HG02885 (cell line): ENCODE measurements around the gene RNASE8.
"Not testable (repeated sequence)": the region's sequence is repeated elsewhere in the genome, so short reads cannot be mapped to it uniquely, and the experiment has no call there.

Experiments
- ATAC-seq: cut with Tn5 transposase; IDR thresholded peaks from one replicate; pipeline ENCODE4 v1.9.1; 2021; ENCODE audit warnings: mild to moderate bottlenecking; ENCODE audit not compliant: unreplicated experiment, poor library complexity

The RNASE8 gene

DNA sequence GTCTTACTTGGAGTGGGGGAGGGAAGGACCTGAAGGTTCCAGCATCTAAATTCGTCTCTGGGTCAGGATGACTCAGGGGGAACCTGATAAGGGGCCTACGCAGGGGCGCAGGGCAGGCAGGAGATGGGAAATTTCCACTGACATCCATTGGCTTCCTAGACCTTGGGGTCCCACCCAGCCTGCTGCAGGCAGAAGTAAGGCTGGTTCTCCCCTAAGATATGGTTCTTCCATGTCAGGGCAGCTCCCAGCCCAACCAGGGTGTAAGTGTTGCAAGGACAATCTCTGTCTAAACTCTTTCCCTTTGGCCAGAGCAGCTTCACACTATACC is 30.7 kb upstream of the RNASE8 start:
- ATAC-seq = no peak

DNA sequence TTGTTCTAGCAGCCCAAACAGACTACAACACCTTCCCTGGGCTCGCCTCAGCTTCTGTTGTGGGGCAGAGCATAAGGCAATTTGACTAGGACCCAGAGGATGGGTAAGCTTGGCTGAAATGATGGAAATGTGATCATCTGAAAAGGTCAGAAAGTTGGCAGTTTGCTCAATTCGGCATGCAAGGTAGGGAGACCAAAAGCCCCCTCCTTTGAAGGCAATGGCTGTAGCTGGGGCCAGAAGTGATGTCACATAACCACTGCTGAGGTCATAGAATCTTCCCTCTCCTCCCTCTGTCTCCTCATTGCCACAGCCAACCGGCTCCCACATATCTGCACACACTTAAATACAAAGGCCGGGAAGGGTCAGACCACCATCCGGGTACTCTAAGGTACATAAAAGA is 27.7 kb upstream of the RNASE8 start, which contains the start of gene TPPP2:
TSS of gene TPPP2 (plus strand) at position 301 of the 400 bp plus-strand sequence. CDS start 365 bp downstream, outside the sequence.
- no peak for ATAC-seq

DNA sequence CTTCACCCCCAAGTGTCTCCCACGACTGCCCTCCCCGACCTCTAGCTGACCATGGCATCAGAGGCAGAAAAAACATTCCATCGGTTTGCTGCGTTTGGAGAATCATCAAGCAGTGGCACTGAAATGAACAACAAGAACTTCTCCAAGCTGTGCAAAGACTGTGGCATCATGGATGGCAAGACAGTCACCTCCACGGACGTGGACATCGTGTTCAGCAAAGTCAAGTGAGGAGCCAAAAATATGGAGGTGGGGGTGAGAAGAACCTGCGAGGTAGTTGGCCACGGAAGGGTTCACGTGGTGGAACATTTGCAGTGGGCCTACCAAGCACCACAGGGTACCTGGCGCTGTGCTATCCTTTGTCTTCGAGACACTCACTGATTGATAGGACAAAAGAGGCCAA is 27.1 kb upstream of the RNASE8 start:
- no peak for ATAC-seq

DNA sequence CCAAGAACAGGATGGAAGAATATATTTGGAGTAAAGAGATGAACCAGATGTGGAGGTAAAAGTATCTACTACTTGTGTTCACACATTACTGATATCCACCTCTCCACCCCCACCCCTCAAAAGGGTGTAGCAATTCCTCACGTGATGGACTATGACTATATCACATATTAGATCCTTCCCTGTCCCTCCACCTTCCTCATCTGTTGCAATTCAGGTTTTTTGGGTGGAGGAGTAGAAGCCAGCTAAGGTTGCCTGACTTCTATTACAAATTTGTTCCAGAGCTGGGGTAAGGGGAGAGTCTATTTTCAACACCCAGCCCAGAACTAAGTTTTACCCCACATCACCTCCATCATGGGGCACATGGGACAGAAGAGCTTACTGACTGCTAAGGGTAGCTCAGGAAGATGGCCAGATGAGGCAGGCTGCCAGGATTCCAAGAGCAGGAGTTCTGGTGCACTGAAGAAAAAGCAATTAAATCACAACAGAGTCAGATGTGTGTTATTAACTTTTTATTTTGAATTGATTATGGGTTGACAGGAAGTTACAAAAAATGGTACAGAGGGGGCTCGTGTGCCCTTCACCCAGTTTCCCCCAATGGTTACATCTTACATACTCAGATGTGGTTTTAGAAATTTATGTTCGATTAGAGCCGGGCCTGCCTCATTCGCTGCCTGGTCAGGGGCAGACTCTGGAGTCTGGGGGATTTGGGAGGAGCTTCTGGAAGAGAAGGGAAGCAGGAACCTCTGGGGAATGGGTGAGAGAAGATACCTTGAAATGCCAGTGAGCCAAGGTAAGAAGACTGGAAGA is 25.1 kb upstream of the RNASE8 start:
- ATAC-seq = no peak

DNA sequence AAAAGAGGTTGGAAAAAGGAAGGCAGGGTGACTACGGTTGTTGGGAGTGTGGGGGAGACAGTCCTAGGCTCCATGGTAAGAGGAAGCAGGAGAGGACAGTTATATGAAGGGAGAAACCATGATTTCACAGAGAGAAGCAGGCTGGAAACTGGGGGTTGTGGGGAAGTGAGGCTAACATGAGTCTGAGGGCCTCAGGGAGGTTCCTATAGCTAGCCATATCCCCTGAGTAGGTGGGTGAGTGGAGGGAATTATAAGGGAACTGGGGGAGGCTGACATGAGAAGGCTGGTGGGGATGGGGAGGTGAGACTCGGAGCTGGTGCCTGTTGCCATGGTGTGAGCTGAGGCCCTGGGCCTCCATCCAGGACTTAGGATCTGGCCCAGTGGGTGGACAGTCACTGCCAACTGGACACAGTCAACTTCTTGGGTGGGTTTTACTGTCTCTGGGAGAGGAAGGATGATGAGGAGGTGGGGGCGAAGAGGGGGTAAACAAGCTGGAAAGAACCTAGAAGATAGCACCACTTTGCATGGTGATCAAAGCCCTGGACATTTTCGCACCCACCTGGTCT is 24.4 kb upstream of the RNASE8 start:
- no peak for ATAC-seq

DNA sequence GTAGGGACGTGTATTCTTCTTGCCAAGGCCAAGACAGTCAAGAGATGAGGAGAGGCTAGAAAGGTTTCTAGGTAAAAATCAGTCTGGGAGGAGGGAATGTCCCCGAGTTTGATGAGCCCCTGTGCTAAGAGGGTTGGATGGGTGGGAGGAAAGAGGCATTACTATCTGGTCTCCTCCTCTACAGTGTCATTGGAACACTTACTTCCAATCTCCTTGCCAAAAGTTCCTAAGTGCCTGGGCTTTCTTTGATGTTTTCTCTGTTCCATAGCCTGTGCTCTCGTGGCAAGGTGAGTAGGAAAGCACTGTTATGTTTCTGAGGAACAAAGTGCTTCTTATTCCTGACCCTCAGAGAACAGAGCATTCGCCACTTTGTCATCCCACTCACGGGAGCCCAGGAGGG is 22.9 kb upstream of the RNASE8 start, which contains the start of gene RNASE13:
TSS of gene RNASE13 (minus strand) at position 101 of the 400 bp plus-strand sequence. CDS start 519 bp downstream, outside the sequence.
- ATAC-seq = no peak

DNA sequence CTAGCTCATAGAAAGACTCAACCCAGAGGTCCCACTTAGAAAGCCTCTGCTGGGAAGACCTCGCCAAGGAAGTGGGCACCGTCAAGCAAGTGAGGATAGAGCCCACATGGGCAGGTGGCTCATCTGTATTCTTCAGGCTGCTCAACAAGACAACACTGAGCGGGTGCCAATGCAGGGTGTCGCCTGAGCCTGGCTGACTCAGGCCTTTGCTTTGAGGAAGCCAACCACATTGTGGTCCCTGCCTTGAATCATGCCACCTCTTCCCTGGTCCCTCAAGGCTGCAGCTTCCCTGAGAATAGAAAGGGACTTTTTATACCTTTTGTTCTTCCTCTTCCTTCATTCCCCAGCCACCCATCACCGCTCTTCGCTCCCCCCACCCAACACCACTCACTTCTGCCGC is 20.9 kb upstream of the RNASE8 start:
- ATAC-seq = no peak

DNA sequence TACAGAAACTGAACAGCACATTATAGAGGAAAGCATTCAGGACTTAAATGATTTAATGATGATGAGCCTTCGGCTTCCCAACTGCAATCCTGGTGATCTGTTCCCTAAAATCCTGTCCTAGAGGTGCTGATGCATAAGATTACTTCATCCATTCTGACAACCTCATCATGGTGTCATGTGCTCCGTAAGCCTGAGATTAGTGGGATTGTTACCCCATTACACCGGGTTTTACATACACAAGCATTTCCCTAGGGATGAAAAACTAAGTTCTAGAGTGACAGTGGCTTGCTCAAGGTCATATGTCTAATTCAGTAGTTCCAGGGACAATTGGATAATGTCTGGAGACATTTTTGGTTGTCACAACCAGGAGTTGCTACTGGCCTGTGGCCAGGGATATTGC is 20.5 kb upstream of the RNASE8 start:
- ATAC-seq = no peak

DNA sequence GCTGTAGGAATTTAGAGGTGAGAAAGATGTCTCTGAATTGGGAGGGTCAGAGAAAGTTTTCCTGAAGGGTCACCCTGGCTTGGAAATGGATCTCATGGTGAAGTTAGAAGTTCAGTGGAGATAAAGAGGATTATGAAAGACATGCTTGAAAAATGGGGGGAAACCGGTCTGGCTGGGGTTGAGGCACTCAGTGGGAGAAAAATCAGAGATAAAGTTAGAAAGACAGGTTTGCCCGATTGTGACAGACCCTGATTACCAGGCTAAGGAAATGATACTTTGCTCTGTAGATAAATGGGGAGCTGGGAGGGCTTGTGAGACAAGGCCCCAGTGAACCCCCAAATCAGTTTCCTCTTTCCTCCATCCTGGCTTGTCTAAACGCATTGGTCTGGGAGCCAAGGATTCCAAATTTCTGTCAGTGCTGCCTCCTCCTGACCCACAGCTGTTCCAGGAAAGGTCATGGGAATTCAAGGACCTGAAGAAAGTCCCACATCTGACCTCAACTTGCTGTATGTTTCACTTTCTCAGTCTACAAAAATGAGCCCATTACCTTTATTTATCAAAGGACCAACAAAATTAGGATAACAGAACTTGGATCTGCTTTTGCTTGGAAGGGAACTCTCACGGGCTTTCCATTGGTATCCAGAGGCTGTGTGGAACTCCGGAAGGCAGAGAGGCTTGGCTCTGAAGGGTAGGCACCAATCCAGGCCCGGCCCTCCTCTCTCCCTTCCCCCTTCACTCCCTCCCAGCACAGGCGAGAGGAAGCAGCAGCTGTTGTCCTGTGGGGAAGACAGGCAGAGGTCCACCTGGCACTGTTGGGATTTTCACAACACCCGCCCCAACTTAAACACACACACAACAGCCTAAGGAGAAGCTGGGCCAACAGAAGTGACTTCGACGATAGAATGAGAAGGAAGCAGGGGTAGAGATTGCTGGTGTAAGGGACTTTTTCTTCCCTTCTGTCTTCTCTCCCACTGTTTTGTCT is 18.9 kb upstream of the RNASE8 start:
- no peak for ATAC-seq

DNA sequence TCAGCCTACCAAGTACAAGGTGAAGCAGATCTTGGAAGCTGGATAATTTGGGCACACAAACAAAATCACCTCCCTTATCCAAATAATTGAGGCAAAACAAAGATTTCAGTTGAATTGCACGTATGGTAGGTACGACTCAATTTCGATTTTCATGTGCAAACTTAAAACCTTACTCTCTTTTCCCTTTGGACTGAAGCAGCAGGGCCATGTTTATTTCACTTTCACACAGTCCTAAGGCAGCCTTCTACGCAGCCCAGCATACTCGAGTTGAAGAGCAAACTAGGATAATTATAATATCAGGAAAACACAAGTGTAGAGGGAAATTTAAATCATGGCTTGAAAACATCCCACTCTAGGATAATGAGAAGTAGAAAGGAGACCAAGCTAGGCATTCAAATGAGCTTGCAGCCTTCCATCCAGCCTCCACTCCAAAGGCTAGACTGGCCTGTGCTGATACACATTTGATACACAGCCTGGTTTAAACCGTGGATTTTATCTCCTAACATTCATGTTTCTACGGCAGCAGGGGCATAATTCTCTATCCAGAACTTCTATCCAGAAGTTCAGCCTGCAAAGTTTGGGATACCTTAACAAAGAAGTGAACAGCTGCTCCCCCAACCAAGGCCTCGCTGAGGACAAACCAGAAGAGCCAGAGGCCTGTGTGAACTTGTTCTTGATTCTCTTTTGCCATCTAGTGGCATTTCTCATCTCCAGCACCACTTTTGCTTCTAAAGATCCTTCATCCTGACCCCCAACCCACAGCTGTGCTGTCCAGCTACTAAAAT is 17.8 kb upstream of the RNASE8 start:
- peak; percentile 59 for ATAC-seq

DNA sequence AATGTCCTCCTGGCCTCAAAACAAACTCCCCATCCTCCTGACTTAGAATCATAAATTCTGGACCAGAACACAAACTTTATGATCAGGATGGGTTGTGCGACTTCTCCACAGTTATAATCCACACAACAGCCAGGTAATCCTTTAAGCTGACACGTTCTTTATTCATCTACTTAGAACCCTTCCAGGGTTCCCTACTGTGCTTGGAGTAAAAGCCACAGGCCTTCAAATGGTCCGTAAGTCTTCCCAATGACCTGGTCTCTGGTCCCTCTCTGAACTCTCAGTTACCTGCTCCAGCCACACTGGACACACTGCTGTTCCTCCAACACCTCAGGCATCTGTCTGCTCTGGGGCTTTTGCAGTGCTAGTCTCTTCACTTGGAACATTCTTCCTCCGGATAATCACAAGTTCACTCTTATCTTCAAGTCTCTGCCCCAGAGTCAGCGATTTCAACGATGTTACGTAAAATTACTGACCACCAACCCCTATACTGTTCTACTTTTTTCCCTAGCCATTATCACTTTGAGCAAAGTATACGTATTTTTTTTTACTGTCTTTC is 17.2 kb upstream of the RNASE8 start:
- ATAC-seq = no peak

DNA sequence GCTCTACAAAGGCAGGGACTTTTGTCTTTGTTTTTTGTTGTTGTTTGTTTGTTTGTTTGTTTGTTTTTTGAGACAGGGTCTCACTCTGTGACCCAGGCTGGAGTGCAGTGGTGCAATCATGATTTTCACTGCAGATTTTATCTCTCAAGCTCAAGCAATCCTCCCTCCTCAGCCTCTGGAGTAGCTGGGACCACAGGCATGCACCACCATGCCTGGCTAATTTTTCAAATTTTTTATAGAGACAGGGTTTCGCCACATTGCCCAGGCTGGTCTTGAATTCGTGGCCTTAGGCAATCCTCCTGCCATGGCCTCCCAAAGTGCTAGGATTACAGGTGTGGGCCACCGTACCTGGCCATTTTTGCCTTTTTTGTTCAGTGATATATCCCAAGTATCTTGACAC is 16.7 kb upstream of the RNASE8 start:
- ATAC-seq = not testable (repeated sequence)

DNA sequence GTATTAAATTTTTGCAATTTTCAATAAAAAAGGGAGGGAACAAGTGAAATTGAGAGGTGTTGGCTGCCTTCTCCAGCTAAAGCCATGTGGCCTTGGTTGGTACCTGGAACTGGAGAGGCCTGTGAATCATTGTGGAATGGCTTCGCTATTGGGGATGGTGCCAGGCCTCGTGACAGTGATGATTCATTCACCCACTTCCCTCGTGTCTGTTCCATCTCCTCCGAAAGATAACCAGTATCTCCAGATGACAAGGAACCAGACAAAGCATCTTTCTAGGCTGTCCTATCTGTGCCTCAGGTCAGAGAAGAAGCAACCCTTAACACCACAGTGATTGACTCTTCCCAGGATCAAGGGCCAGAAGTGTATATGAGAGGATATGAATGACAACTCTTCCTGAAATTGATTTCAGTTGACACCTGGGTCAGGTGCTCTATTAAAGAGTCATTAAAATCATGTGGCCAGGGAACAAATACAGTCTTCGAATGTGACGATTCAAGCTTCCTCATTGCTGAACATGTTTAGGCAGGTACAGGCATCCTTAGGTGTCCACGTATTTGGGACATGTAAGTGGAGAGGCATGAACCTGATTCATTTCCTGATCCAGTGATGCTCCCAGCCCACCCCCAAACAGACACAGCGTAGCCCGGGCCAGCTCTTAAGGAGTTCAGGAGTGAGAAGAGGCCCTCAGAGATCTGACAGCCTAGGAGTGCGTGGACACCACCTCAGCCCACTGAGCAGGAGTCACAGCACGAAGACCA is 15.8 kb upstream of the RNASE8 start, which contains the start of gene RNASE7:
TSS of gene RNASE7 (plus strand) at position 687 of the 758 bp plus-strand sequence. CDS start 631 bp downstream, outside the sequence.
- ATAC-seq = no peak

DNA sequence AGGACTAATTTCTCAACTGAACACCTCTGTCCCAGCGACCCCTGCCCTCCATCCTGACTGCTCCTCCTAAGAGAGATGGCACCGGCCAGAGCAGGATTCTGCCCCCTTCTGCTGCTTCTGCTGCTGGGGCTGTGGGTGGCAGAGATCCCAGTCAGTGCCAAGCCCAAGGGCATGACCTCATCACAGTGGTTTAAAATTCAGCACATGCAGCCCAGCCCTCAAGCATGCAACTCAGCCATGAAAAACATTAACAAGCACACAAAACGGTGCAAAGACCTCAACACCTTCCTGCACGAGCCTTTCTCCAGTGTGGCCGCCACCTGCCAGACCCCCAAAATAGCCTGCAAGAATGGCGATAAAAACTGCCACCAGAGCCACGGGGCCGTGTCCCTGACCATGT is 14.7 kb upstream of the RNASE8 start:
- no peak for ATAC-seq

DNA sequence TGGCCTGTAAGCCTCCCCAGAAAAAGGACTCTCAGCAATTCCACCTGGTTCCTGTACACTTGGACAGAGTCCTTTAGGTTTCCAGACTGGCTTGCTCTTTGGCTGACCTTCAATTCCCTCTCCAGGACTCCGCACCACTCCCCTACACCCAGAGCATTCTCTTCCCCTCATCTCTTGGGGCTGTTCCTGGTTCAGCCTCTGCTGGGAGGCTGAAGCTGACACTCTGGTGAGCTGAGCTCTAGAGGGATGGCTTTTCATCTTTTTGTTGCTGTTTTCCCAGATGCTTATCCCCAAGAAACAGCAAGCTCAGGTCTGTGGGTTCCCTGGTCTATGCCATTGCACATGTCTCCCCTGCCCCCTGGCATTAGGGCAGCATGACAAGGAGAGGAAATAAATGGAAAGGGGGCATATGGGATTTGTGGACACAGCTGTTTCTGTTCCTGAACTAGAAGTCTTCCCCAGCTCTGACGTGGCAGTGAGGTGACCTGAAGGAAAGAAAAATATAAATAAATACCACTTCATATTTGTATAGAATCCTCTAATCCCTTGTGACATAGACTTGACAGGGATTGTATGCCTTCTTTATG is 14.1 kb upstream of the RNASE8 start:
- no peak for ATAC-seq

DNA sequence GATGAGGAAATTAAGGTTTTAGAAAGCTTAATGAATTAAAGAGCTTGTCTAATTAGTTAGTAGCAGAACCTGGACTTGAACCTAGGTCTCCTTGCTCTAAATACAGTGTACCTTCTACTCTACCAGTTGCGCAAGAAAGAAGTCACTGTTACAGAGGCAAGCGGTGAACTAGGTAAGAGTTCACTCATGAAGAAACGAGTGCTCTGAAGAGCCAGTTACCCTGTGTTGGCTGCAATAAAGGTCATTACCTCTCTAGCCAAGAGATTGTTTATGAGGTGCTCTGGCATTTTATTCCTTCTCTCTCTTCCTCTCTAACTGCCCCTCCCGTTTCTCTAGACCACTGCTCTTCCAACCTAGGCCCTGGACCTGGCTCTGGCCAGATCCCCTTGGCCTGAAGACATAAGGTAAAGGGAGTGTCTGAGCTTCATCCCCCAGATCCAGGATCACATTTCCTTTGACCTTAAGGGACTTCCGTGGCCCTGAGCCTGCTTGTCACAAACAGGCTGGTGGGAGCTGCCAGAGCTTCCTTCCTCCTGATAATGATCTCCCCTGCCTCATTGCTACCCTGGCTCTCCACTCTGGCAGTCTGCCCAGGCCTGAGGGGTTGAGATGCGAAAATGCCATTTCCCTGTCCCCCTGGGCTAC is 13.5 kb upstream of the RNASE8 start:
- no peak for ATAC-seq

DNA sequence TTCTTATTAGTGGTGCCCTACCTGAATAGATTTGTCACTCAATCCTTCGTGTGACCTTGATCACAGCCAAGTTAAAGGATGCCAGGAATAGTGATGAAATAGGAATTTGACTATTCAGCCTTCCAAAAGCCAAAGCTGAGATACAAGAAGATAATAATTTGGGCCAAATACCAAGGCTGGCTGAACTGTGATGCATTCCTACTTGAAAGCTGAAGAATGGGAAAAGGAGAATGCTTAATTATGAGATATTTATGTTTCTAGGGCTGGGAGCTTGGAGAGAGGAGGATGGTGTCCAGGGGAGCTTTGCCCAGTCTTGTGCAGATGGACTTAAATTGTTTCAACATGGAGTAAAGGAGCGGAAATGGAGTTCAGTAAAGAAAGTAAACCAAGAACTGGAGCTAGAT is 10.2 kb upstream of the RNASE8 start:
- ATAC-seq = no peak

DNA sequence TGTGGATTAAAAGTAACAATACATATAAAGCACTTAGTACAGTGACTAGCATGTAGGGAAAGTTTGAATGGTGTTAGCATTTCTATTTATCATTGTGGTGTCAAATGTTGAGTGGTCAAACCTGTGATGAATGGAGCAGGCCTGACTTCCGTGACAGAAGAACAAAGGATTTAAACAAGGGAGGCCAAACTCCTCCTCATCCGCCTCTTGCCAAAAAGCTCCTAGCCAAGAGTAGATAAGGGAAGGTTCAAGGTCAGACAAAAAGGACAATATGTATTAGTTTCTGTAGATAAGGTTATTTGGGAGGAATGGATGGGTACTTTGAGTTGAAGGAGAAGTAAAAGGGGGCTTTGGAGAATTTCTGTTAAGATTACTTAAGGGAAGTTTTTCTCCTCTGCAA is 9.0 kb upstream of the RNASE8 start:
- ATAC-seq = no peak
